ENCODE data around the gene STXBP6. TPM values are rescaled to one million over a fixed set of nuclear protein-coding genes. Genes with fewer than 3 reads are reported as not detected.

Gene STXBP6
- polyA plus RNA-seq, 1 donor (not counting 4 experiments of a cell fraction or from before 2014, with no cell fraction given) = 1.4 TPM

- H3K9ac ChIP-seq (ENCODE audit: control insufficient read depth, extremely low read depth, insufficient read depth, low read length) = no peak overlapping the region
- no peaks in the 10 kb centered on the region for H3K9me1 ChIP-seq (ENCODE audit: control insufficient read depth, extremely low read depth, insufficient read depth, low read length)
- H3K4me3 ChIP-seq (ENCODE audit: control insufficient read depth in 2 of 3, extremely low read depth in 1 of 3, insufficient read depth in 2 of 3, low read depth in 1 of 3, low read length in 3 of 3) = no peak overlapping the region
- no peak overlapping the region for H3K4me2 ChIP-seq (ENCODE audit: control insufficient read depth, extremely low read depth, insufficient read depth, low read depth, low read length)
- no peak overlapping the region for H2AFZ ChIP-seq (ENCODE audit: control insufficient read depth, low read length)
- no peak for TF ChIP-seq CTCF (optimal IDR thresholded peaks at IDR 0.05 in 1 of 3, IDR thresholded peaks at IDR 0.05 in 1 of 3, conservative IDR thresholded peaks at IDR 0.05 in 1 of 3; ENCODE audit: extremely low read depth in 1 of 3, insufficient read depth in 2 of 3, low read length in 3 of 3)
- no peak for TF ChIP-seq EZH2 (IDR thresholded peaks at IDR 0.05; ENCODE audit: low read length)
- no peaks in the 10 kb centered on the region for H3K4me1 ChIP-seq (ENCODE audit: control insufficient read depth, extremely low read depth, insufficient read depth, low read length)
- no peak overlapping the region for H3K27ac ChIP-seq (ENCODE audit: control insufficient read depth, insufficient read depth, low read length)
- DNase-seq (ENCODE audit: low read depth, low spot score) (no peak), FAIRE-seq (no peak)
- no peaks in the 10 kb centered on the region for H3K36me3 ChIP-seq (ENCODE audit: control insufficient read depth in 2 of 2, extremely low read depth in 1 of 2, insufficient read depth in 2 of 2, low read length in 2 of 2)
- no peaks in the 10 kb centered on the region for H3K27me3 ChIP-seq (ENCODE audit: control insufficient read depth, extremely low read depth, insufficient read depth, low read length)
- dilution Hi-C loops (cut with MboI; ENCODE audit: extremely low pct_ligation_motif_present, low sequenced_read_pairs) = no loop called here
- no peaks in the 10 kb centered on the region for H3K79me2 ChIP-seq (ENCODE audit: control insufficient read depth, insufficient read depth, low read length)
- no peaks in the 10 kb centered on the region for H3K9me3 ChIP-seq (ENCODE audit: control insufficient read depth, low read depth, low read length)
- H4K20me1 ChIP-seq (ENCODE audit: control insufficient read depth, extremely low read depth, insufficient read depth, low read length) = no peaks in the 10 kb centered on the region
These were observed 154.7 kb downstream of the STXBP6 start for GRCh38 chr14:24895243-24895583.

GRCh38 chr14:24894583-24895242 is 155.2 kb downstream of the STXBP6 start:
- H3K9ac ChIP-seq (ENCODE audit: control insufficient read depth, extremely low read depth, insufficient read depth, low read length) = no peak overlapping the region
- H3K4me1 ChIP-seq (ENCODE audit: control insufficient read depth, extremely low read depth, insufficient read depth, low read length) = no peaks in the 10 kb centered on the region
- H3K79me2 ChIP-seq (ENCODE audit: control insufficient read depth, insufficient read depth, low read length) = no peaks in the 10 kb centered on the region
- no peak overlapping the region for H3K4me3 ChIP-seq (ENCODE audit: control insufficient read depth in 2 of 3, extremely low read depth in 1 of 3, insufficient read depth in 2 of 3, low read depth in 1 of 3, low read length in 3 of 3)
- DNase-seq (ENCODE audit: low read depth, low spot score) (no peak), FAIRE-seq (no peak)
- H3K36me3 ChIP-seq (ENCODE audit: control insufficient read depth in 2 of 2, extremely low read depth in 1 of 2, insufficient read depth in 2 of 2, low read length in 2 of 2) = no peaks in the 10 kb centered on the region
- dilution Hi-C loops (cut with MboI; ENCODE audit: extremely low pct_ligation_motif_present, low sequenced_read_pairs) = no loop called here
- H3K9me1 ChIP-seq (ENCODE audit: control insufficient read depth, extremely low read depth, insufficient read depth, low read length) = no peaks in the 10 kb centered on the region
- no peak overlapping the region for H2AFZ ChIP-seq (ENCODE audit: control insufficient read depth, low read length)
- no peaks in the 10 kb centered on the region for H4K20me1 ChIP-seq (ENCODE audit: control insufficient read depth, extremely low read depth, insufficient read depth, low read length)
- no peaks in the 10 kb centered on the region for H3K9me3 ChIP-seq (ENCODE audit: control insufficient read depth, low read depth, low read length)
- TF ChIP-seq CTCF (optimal IDR thresholded peaks at IDR 0.05 in 1 of 3, IDR thresholded peaks at IDR 0.05 in 1 of 3, conservative IDR thresholded peaks at IDR 0.05 in 1 of 3; ENCODE audit: extremely low read depth in 1 of 3, insufficient read depth in 2 of 3, low read length in 3 of 3) (no peak), EZH2 (IDR thresholded peaks at IDR 0.05; ENCODE audit: low read length) (no peak)
- no peaks in the 10 kb centered on the region for H3K27me3 ChIP-seq (ENCODE audit: control insufficient read depth, extremely low read depth, insufficient read depth, low read length)
- H3K4me2 ChIP-seq (ENCODE audit: control insufficient read depth, extremely low read depth, insufficient read depth, low read depth, low read length) = no peak overlapping the region
- no peak overlapping the region for H3K27ac ChIP-seq (ENCODE audit: control insufficient read depth, insufficient read depth, low read length)
